ENCODE results near the gene TDRD7. TPM values are rescaled to one million over a fixed set of nuclear protein-coding genes. Genes with fewer than 3 reads are reported as not detected.
"Not testable (repeated sequence)": the region's sequence is repeated elsewhere in the genome, so short reads cannot be mapped to it uniquely, and the experiment has no call there.

The TDRD7 gene
- total RNA-seq, 1 donor from 2014 or later = 5.5 TPM

DNA sequence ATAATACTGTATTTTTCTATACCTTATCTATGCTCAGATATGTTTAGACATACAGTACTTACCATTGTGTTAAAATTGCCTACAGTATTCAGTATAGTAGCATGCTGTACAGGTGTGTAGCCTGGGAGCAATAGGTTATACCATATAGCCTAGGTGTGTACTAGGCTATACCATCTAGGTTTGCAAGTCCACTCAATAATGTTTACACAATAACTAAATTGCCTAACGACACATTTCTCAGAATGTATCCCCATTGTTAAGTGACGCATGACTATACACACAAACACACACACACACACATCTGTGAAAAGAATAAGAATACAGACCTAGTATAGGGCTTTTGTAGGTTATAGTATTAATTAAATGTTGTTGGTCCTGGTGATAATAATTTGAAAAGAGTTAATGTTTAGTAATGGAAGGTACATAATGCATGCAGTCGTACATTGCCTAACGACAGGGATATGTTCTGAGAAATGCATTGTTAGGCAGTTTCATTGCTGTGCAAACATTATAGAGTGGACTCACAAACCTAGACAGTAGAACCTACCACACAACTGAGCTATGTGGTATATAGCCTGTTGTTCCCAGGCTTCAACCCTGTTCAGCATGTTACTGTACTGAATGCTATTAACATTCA, 13.6 kb downstream of the TDRD7 start:
- Mint-ChIP-seq H3K4me1 (no peaks in the 10 kb centered on the region), H3K4me3 (no peak overlapping the region), H3K27ac (no peak overlapping the region), H3K36me3 (ENCODE audit: low read depth) (peaks cover 24% of the 10 kb centered on the region), H3K27me3 (no peaks in the 10 kb centered on the region), H3K9me3 (no peaks in the 10 kb centered on the region)
- intact Hi-C loops (cut with micrococcal nuclease) = no loop called here
- DNase-seq = no peak

DNA sequence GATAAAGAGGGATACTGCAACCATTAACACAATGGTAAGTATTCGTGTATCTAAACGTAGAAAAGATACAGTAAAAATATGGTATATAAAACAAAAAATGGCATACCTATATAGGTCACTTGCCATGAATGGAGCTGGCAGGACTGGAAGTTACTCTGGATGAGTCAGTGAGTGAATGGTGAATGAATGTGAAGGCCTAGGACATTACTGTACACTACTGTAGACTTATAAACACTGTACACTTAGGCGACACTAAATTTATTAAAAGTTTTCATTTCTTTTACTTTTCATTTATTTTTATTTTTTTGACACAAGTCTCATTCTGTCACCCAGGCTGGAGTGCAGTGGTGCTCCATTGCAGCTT, 14.1 kb downstream of the TDRD7 start:
- intact Hi-C loops (cut with micrococcal nuclease) = no loop called here
- no peak overlapping the region for H3K4me3 Mint-ChIP-seq
- no peaks in the 10 kb centered on the region for H3K9me3 Mint-ChIP-seq
- H3K4me1 Mint-ChIP-seq = no peaks in the 10 kb centered on the region
- H3K27me3 Mint-ChIP-seq = no peaks in the 10 kb centered on the region
- peaks cover 27% of the 10 kb centered on the region for H3K36me3 Mint-ChIP-seq (ENCODE audit: low read depth)
- no peak for DNase-seq
- H3K27ac Mint-ChIP-seq = no peak overlapping the region

DNA sequence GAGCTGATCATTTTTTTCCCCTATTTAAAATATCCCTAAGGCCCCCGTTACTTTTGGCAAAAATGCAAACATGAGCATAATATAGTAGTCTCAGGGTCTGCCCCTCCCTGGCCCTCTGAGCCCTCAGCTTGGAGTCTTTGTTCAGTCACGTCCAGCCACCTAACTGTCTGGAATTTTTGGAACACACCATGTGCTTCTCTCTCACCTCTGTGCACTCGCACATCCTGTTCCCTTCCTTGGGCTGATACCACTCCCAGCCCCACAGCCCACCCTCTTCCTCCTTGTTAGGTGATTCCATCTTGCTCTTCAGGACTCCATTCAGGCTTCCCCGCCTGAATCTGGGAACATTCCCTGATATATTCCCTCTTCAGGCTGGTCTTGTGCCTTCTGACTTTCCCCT, 16.0 kb downstream of the TDRD7 start:
- no peak overlapping the region for H3K4me3 Mint-ChIP-seq
- peaks cover 33% of the 10 kb centered on the region for H3K36me3 Mint-ChIP-seq (ENCODE audit: low read depth)
- H3K27me3 Mint-ChIP-seq = no peaks in the 10 kb centered on the region
- no peaks in the 10 kb centered on the region for H3K9me3 Mint-ChIP-seq
- H3K27ac Mint-ChIP-seq = no peak overlapping the region
- no peak for DNase-seq
- intact Hi-C loops (cut with micrococcal nuclease) = no loop called here
- peaks cover 11% of the 10 kb centered on the region for H3K4me1 Mint-ChIP-seq

DNA sequence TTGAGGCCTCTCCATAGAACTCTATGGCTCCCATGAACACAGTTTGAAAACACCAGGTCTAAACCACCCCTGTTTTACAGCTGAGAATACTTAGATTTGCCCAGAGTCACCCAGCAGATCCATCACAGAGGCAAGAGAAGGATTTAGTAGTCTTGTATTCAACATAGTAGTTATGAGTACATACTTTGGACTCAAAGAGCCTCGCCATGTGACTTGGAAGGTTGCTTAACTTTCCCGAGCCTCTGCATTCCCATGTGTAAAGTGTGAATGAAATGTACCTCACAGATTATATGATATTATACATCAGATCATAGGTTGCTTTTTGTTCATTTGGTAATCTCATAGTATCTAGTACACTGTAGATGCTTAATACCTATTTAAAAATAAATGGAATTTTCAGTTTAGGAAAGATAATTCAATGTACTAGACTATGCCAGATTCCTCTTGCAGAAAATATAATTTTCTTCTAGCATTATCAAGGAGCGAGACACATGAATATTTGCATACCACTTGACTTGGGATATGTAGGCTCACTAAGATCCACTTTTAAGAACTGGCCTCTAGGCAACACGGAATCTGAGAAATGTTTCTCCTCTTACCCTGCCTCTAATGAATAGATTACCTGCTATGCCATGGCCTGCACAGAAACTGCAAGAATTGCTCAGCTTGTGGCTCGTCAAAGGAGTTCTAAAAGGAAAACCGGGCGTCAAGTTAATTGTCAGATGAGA, 18.6 kb downstream of the TDRD7 start:
- intact Hi-C loops (cut with micrococcal nuclease) = no loop called here
- peaks cover 40% of the 10 kb centered on the region for H3K36me3 Mint-ChIP-seq (ENCODE audit: low read depth)
- H3K4me3 Mint-ChIP-seq = no peak overlapping the region
- DNase-seq = no peak
- no peak overlapping the region for H3K27ac Mint-ChIP-seq
- H3K4me1 Mint-ChIP-seq = peaks cover 13% of the 10 kb centered on the region
- no peaks in the 10 kb centered on the region for H3K9me3 Mint-ChIP-seq
- no peaks in the 10 kb centered on the region for H3K27me3 Mint-ChIP-seq

DNA sequence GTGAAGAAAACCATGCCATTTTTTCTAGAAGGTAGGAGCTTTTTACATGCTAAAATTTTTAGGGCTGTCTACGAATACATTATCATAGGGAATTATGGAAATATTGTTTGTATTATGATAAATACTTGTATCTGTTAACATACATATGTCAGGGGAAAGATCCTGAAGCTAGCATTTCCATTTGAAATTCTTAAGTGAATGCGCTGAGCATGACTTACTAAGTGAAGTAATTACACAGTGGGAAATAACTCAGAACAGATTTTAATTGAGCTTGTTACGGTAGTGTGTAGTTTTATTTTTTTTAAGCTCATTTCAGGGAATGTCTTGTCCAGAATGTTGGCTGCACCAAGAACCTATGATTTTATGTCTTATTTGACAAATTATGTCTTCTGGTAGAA, 19.1 kb downstream of the TDRD7 start:
- no peak overlapping the region for H3K27ac Mint-ChIP-seq
- H3K36me3 Mint-ChIP-seq (ENCODE audit: low read depth) = peaks cover 42% of the 10 kb centered on the region
- peaks cover 13% of the 10 kb centered on the region for H3K4me1 Mint-ChIP-seq
- H3K27me3 Mint-ChIP-seq = no peaks in the 10 kb centered on the region
- DNase-seq = no peak
- H3K9me3 Mint-ChIP-seq = no peaks in the 10 kb centered on the region
- intact Hi-C loops (cut with micrococcal nuclease) = no loop called here
- no peak overlapping the region for H3K4me3 Mint-ChIP-seq

DNA sequence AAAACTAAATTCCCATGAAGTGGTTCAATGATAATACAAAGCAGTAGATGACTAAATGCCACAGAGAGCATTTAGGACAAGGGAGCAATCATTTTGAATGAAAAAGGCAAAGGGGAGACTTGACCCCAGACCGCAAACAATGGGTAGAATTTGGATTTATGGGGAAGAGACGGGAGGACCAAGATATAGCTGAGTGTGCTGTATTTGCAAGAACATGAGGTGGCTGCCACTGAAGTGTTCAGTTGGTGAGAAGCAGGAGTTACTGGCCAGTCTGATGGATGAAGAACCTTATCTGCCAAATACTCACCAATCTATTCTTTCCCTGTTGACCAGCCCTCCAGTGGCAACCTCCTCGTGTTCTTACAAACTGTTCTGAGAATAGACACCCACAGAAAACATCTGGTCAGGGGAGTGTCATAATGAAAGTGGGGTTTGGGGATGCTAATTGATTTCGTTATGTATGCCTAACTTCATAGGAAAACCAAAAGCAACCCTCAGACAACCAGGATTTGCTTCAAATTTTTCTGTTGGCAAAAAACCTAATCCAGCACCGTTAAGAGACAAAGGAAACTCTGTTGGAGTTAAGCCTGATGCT, 19.8 kb downstream of the TDRD7 start:
- Mint-ChIP-seq H3K27ac (no peak overlapping the region), H3K4me1 (peaks cover 13% of the 10 kb centered on the region), H3K9me3 (no peaks in the 10 kb centered on the region), H3K4me3 (no peak overlapping the region), H3K36me3 (ENCODE audit: low read depth) (peaks cover 42% of the 10 kb centered on the region), H3K27me3 (no peaks in the 10 kb centered on the region)
- DNase-seq = no peak
- intact Hi-C loops (cut with micrococcal nuclease) = no loop called here

DNA sequence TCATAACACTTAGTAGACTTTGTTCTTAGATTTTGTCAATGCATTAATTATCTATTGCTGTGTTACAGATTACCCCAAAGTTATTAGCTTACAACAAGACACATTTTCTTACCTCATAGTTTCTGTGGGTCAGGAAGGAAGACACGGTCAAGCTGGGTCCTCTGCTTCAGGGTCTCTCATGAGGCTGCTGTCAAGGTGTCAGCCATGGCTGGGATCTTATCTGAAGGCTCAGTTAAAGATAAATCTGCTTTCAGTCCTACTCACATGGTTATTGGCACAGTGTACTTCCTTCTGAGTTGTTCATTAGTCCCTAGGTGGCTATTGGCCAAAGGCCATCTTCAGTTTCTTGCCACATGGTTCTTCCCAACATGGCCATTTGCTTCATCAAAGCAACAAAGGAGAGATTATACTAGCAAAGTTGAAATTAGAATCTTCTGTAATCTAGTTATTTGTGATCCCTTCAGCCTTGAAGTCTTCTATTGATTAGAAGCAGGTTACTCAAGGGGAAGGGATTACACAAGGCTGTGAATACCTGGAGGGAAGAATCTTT, 25.2 kb downstream of the TDRD7 start:
- H3K4me1 Mint-ChIP-seq = peaks cover 3% of the 10 kb centered on the region
- no peak overlapping the region for H3K4me3 Mint-ChIP-seq
- no peaks in the 10 kb centered on the region for H3K9me3 Mint-ChIP-seq
- H3K36me3 Mint-ChIP-seq (ENCODE audit: low read depth) = peaks cover 24% of the 10 kb centered on the region
- no peak overlapping the region for H3K27ac Mint-ChIP-seq
- no peak for DNase-seq
- no peaks in the 10 kb centered on the region for H3K27me3 Mint-ChIP-seq
- intact Hi-C loops (cut with micrococcal nuclease) = no loop called here

DNA sequence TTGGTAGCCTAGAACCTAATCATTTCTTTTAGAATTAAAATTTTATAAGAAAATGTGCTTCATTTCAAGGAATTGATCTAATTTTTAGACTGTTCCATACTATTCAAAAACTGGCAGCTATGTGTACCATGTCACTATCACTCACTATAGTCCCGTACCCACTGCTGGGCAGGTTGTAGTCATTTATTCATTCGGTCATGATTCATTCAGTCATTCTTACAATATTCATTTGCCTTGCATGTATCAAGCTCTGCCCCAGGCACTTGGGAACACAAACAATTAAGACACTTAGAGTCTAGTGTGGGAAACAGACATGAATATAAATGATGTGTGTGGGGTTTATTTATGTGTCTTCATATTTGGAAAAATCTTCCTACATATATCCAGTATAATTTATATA, 26.4 kb downstream of the TDRD7 start:
- peaks cover 24% of the 10 kb centered on the region for H3K36me3 Mint-ChIP-seq (ENCODE audit: low read depth)
- no peaks in the 10 kb centered on the region for H3K9me3 Mint-ChIP-seq
- H3K4me1 Mint-ChIP-seq = peaks cover 1% of the 10 kb centered on the region
- no peak for DNase-seq
- H3K4me3 Mint-ChIP-seq = no peak overlapping the region
- H3K27ac Mint-ChIP-seq = no peak overlapping the region
- no peaks in the 10 kb centered on the region for H3K27me3 Mint-ChIP-seq
- intact Hi-C loops (cut with micrococcal nuclease) = no loop called here

DNA sequence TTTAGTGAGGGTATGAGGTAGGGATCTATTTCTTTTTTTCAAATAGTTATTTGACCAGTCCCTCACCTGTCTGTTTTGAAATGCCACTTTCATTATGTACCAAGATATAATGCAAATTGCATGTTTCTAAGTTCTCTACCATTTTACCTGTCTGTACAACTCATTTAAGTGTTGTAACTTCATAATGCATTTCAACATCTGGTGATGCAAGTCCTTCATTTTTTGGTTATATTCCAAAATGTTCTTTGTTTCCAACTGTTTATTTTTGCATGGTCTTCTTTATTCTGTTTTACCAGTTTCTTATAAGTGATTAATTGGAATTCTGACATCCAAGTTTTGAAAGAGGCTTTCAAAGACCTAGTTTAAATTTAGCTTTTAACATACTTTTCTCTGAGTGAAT, 26.8 kb downstream of the TDRD7 start:
- H3K4me3 Mint-ChIP-seq = no peak overlapping the region
- no peaks in the 10 kb centered on the region for H3K27me3 Mint-ChIP-seq
- peaks cover 20% of the 10 kb centered on the region for H3K36me3 Mint-ChIP-seq (ENCODE audit: low read depth)
- no peaks in the 10 kb centered on the region for H3K9me3 Mint-ChIP-seq
- intact Hi-C loops (cut with micrococcal nuclease) = no loop called here
- no peaks in the 10 kb centered on the region for H3K4me1 Mint-ChIP-seq
- no peak overlapping the region for H3K27ac Mint-ChIP-seq
- no peak for DNase-seq

DNA sequence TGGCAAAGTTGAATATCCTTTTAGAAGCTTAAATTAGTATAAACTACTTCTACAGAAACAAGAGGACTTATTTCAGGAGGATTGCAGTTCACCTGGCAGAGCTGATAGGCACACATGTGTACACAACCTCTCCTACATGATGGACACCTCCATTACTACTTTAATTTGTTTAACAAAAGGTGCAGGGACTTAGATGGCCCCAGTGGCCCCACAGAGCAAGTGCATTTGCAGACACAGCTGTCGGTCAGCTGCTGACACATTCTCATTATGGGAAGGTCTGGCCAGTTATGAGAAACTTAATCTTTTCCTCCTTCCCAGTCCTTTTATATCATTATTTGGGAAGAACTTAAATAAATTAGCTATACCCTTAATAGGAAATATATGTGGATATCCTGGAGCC, 28.3 kb downstream of the TDRD7 start:
- H3K27me3 Mint-ChIP-seq = no peaks in the 10 kb centered on the region
- DNase-seq = no peak
- peaks cover 11% of the 10 kb centered on the region for H3K36me3 Mint-ChIP-seq (ENCODE audit: low read depth)
- no peak overlapping the region for H3K4me3 Mint-ChIP-seq
- no peaks in the 10 kb centered on the region for H3K9me3 Mint-ChIP-seq
- intact Hi-C loops (cut with micrococcal nuclease) = no loop called here
- H3K27ac Mint-ChIP-seq = no peak overlapping the region
- no peaks in the 10 kb centered on the region for H3K4me1 Mint-ChIP-seq

DNA sequence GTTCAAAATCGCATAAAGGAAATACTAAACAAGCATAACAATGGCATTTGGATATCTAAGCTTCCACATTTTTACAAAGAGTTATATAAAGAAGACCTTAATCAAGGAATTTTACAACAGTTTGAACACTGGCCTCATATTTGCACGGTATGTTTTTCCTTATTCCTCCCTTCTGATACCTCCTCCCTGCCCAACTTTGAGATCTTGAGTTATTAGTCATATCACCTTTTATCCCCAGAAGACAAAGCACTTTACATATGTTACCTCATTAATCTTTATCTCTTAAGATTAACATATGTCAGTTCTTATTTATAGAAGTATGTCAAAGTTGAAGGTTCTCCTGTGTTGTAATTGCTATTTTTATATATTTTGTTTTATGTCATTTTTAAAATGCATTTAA, 29.8 kb downstream of the TDRD7 start:
- Mint-ChIP-seq H3K27me3 (no peaks in the 10 kb centered on the region), H3K9me3 (no peaks in the 10 kb centered on the region), H3K4me3 (no peak overlapping the region), H3K4me1 (no peaks in the 10 kb centered on the region), H3K36me3 (ENCODE audit: low read depth) (peaks cover 12% of the 10 kb centered on the region), H3K27ac (no peak overlapping the region)
- DNase-seq = no peak
- intact Hi-C loops (cut with micrococcal nuclease) = no loop called here

DNA sequence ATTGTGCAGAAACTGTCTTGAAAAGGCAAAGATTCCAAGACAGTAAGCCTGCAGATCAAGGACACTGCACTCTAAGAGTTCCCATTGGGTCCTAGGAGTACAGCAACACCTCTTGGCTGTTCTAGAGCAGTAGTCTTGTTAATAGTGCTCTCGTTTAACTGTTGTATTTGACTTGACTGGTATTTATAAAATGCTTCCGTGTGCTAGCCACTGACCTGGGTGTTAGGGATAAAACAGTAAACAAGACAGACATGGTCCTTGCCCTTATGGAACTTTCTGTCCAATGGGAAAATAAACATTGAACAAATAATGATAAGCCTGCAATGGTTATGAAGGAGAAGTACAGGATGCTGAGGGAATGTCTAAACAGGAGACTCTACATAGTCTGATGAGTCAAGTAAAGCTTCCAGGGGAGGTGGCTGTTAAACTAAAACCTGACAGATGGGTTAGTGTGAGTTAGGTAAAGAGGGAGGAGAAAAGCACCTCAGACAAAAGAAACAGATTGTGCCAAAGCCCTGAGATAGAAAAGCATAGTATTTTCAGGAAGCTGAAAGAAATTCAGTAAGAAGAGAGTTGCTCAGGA, 33.3 kb downstream of the TDRD7 start:
- peaks cover 17% of the 10 kb centered on the region for H3K36me3 Mint-ChIP-seq (ENCODE audit: low read depth)
- no peaks in the 10 kb centered on the region for H3K4me1 Mint-ChIP-seq
- no peak overlapping the region for H3K4me3 Mint-ChIP-seq
- H3K9me3 Mint-ChIP-seq = no peaks in the 10 kb centered on the region
- intact Hi-C loops (cut with micrococcal nuclease) = no loop called here
- H3K27me3 Mint-ChIP-seq = no peaks in the 10 kb centered on the region
- DNase-seq = no peak
- H3K27ac Mint-ChIP-seq = no peak overlapping the region

DNA sequence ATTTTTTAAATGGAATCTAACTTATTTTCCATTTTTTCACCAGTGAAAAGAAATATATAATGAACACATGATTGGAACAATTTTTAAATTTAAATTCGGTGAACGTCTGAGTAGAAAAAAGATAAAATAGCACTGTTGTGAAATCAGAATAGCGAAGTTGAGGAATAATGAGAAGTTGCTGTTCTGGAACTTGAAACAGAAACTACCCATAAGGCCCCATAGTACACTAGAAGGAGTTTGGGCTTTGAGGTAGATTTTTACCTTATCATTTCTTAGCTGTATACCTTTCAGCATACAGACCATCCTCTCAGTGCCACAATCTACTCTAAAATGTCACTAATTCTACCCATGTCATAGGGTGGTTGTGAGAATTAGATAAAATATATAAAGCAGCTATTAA, 35.1 kb downstream of the TDRD7 start:
- H3K27me3 Mint-ChIP-seq = no peaks in the 10 kb centered on the region
- no peak overlapping the region for H3K27ac Mint-ChIP-seq
- no peaks in the 10 kb centered on the region for H3K4me1 Mint-ChIP-seq
- intact Hi-C loops (cut with micrococcal nuclease) = no loop called here
- no peaks in the 10 kb centered on the region for H3K9me3 Mint-ChIP-seq
- no peak overlapping the region for H3K4me3 Mint-ChIP-seq
- no peak for DNase-seq
- peaks cover 17% of the 10 kb centered on the region for H3K36me3 Mint-ChIP-seq (ENCODE audit: low read depth)

DNA sequence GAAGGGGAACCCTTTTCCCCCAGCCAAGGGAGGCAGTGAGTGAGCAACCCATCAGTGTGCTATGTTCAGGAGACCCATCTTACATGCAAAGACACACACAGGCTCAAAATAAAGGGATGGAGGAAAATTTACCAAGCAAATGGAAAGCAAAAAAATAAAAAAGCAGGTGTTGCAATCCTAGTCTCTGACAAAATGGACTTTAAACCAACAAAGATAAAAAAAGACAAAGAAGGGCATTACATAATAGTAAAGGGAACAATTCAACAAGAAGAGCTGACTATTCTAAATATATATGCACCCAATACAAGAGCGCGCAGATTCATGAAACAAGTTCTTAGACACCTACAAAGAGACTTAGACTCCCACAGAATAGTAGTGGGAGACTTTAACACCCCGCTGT, 41.7 kb downstream of the TDRD7 start:
- H3K4me3 Mint-ChIP-seq; intact Hi-C loops (cut with micrococcal nuclease); H3K4me1 Mint-ChIP-seq; DNase-seq; H3K27me3 Mint-ChIP-seq; H3K27ac Mint-ChIP-seq: not testable (repeated sequence)
- peaks cover 18% of the 10 kb centered on the region for H3K36me3 Mint-ChIP-seq (ENCODE audit: low read depth)
- H3K9me3 Mint-ChIP-seq = peaks cover 26% of the 10 kb centered on the region
